ENCODE measurements around the gene KATNAL2. TPM values are rescaled to one million over a fixed set of nuclear protein-coding genes. Genes with fewer than 3 reads are reported as not detected.

Gene KATNAL2
- total RNA-seq, 6 experiments from 2014 or later = 1.2 to 5.1 (median 2.7) TPM

GRCh38 chr18:47050468-47050867 is 133.1 kb downstream of the KATNAL2 start:
- WGBS (ENCODE audit: insufficient coverage, low coverage, low lambda C conversion rate, missing lambda C conversion rate) = 26% methylated on average over 7 of the region's 7 CpGs
- ATAC-seq = peak; percentile 60 to 69 (median 66)

GRCh38 chr18:47054369-47054768 is 137.0 kb downstream of the KATNAL2 start:
- intact Hi-C loops (cut with DNase I) = no loop called here
- H3K4me1 ChIP-seq = no peaks in the 10 kb centered on the region
- WGBS (ENCODE audit: insufficient coverage, low coverage, low lambda C conversion rate, missing lambda C conversion rate) = 90% methylated on average over 5 of the region's 5 CpGs
- no peaks in the 10 kb centered on the region for H3K9me3 ChIP-seq
- H3K36me3 ChIP-seq = no peaks in the 10 kb centered on the region
- DNase-seq (no peak), ATAC-seq (no peak)
- no peak for TF ChIP-seq CTCF (IDR thresholded peaks at IDR 0.05)
- TF ChIP-seq POLR2A (IDR thresholded peaks at IDR 0.05) = no peak
- H3K27me3 ChIP-seq = no peaks in the 10 kb centered on the region
- H3K27ac ChIP-seq = no peak overlapping the region
- no peak overlapping the region for H3K4me3 ChIP-seq

More at GRCh38 chr18:47050468-47050867, 133.1 kb downstream of the KATNAL2 start:
- H3K9me3 ChIP-seq = no peaks in the 10 kb centered on the region
- H3K27me3 ChIP-seq = no peaks in the 10 kb centered on the region
- no peaks in the 10 kb centered on the region for H3K36me3 ChIP-seq
- DNase-seq = no peak
- no peak overlapping the region for H3K4me3 ChIP-seq
- no peak overlapping the region for H3K27ac ChIP-seq
- intact Hi-C loops (cut with DNase I) = no loop called here
- TF ChIP-seq CTCF (IDR thresholded peaks at IDR 0.05) = peak; percentile 61 to 74 (median 66)
- TF ChIP-seq POLR2A (IDR thresholded peaks at IDR 0.05) = no peak
- no peaks in the 10 kb centered on the region for H3K4me1 ChIP-seq

DNA sequence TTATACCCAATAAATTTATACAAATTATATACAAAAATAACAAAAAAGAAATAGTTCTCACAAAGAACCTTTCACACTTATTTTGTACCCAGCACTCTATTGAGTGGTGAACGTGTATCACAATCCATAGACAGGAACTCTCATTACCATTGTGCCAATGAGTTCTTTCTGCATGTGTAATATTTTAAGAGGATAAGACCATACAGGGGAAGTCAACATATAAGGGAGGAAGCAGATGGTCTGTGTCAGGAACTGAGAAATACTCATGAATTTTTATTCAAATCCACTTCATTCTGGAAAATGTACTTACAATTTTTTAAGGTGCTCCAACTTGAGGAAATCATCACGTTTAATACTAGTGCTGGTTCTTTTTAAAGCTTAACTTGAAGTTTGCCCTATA is 145.1 kb downstream of the KATNAL2 start:
- WGBS (ENCODE audit: insufficient coverage, low coverage, low lambda C conversion rate, missing lambda C conversion rate) = 51% methylated on average over 2 of the region's 2 CpGs
- intact Hi-C loops (cut with DNase I) = no loop called here

DNA sequence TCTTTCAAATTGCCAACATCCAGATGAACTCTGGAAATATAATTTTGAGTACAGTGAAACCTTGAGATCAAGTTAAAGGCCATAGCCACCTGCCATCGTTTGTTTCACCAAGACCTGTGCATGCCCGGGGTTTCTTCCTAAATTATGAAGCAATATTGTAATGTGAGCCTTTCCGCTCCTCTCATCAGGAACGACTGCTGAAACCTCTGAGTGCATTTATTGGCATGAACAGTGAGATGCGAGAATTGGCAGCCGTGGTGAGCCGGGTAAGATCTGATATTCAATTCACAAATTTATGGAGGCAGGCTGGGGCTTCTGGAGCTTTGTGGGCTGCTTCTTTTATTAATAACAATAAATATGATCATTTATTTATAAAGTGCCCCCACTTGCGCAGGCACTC is 145.7 kb downstream of the KATNAL2 start:
- intact Hi-C loops (cut with DNase I) = no loop called here
- TF ChIP-seq POLR2A (IDR thresholded peaks at IDR 0.05) (no peak), CTCF (IDR thresholded peaks at IDR 0.05) (no peak)
- WGBS (ENCODE audit: insufficient coverage, low coverage, low lambda C conversion rate, missing lambda C conversion rate) = 93% methylated on average over 6 of the region's 8 CpGs

More for the DNA sequence above, 145.1 kb downstream of the KATNAL2 start:
- TF ChIP-seq POLR2A (IDR thresholded peaks at IDR 0.05) (no peak), CTCF (IDR thresholded peaks at IDR 0.05) (no peak)
- Histone ChIP-seq H3K27me3 (no peaks in the 10 kb centered on the region), H3K9me3 (no peaks in the 10 kb centered on the region), H3K4me3 (no peak overlapping the region), H3K27ac (no peak overlapping the region), H3K36me3 (no peaks in the 10 kb centered on the region), H3K4me1 (no peaks in the 10 kb centered on the region)
- ATAC-seq (no peak), DNase-seq (no peak)

GRCh38 chr18:47067648-47068047 is 150.2 kb downstream of the KATNAL2 start:
- Histone ChIP-seq H3K4me1 (no peaks in the 10 kb centered on the region), H3K27ac (no peak overlapping the region), H3K9me3 (no peaks in the 10 kb centered on the region), H3K4me3 (no peak overlapping the region), H3K27me3 (no peaks in the 10 kb centered on the region), H3K36me3 (no peaks in the 10 kb centered on the region)
- no peak for ATAC-seq
- TF ChIP-seq POLR2A (IDR thresholded peaks at IDR 0.05) (no peak), CTCF (IDR thresholded peaks at IDR 0.05) (no peak)
- no peak for DNase-seq
- intact Hi-C loops (cut with DNase I) = no loop called here
- 50% methylated on average over 2 of the region's 3 CpGs for WGBS (ENCODE audit: insufficient coverage, low coverage, low lambda C conversion rate, missing lambda C conversion rate)

More for the DNA sequence above, 145.7 kb downstream of the KATNAL2 start:
- no peak overlapping the region for H3K27ac ChIP-seq
- DNase-seq (no peak), ATAC-seq (no peak)
- H3K36me3 ChIP-seq = no peaks in the 10 kb centered on the region
- H3K27me3 ChIP-seq = no peaks in the 10 kb centered on the region
- H3K4me1 ChIP-seq = no peaks in the 10 kb centered on the region
- H3K4me3 ChIP-seq = no peak overlapping the region
- H3K9me3 ChIP-seq = no peaks in the 10 kb centered on the region
